ENCODE data around the gene LEPR. TPM values are rescaled to one million over a fixed set of nuclear protein-coding genes. Genes with fewer than 3 reads are reported as not detected.

LEPR gene
- total RNA-seq, 4 donors from 2014 or later: 10.0 to 27.3 (median 14.1) TPM

DNA sequence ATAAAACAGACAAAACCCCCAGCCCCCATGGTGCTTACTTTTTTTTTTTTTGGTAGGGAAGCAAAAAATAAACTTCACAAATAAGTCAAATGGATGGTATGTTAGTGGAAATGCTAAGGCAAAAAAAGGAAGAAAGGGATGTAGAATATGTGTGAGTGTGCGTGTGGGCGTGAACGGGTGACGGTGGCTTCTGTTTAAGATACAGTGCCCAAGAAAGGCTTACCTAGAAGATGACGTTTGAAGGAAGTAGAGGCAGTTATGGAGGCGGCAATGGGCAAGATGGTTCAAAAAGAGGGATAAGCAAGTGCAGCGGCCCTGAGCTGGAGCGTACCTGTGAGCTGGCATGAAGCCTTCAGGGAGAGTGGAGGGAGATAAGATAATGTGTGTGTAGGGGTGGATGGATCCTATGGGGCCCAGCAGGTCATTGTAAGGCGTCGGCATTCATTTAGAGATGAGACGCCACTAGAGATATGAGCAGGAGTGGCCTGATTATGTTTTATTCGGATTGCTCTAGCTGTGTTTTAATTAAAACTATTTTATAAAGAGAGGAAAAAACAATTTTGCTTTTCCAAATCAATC lies 19.9 kb downstream of the LEPR start:
- 85% methylated on average over 12 of the region's 12 CpGs for WGBS
- TF ChIP-seq POLR2A (IDR thresholded peaks at IDR 0.05; ENCODE audit: low read depth) (no peak), CTCF (IDR thresholded peaks at IDR 0.05) (no peak), EP300 (IDR thresholded peaks at IDR 0.05) (no peak), POLR2AphosphoS5 (IDR thresholded peaks at IDR 0.05) (no peak)

GRCh38 chr1:65440915-65441314 lies 20.4 kb downstream of the LEPR start:
- WGBS: 72% methylated on average over 1 of the region's 1 CpG
- H3K4me1 ChIP-seq: peaks cover 3 to 10% (median 6%) of the 10 kb centered on the region in 4 donors
- H3K27ac ChIP-seq (replicated peaks in 1 of 4): no peak overlapping the region
- no peaks in the 10 kb centered on the region for H3K36me3 ChIP-seq
- H3K9me3 ChIP-seq: no peaks in the 10 kb centered on the region
- TF ChIP-seq POLR2AphosphoS5 (IDR thresholded peaks at IDR 0.05): no peak
- TF ChIP-seq EP300 (IDR thresholded peaks at IDR 0.05): no peak
- no peak for TF ChIP-seq CTCF (IDR thresholded peaks at IDR 0.05)
- no peak for TF ChIP-seq POLR2A (IDR thresholded peaks at IDR 0.05; ENCODE audit: low read depth)
- no peaks in the 10 kb centered on the region for H3K27me3 ChIP-seq
- no peak overlapping the region for H3K4me3 ChIP-seq
- intact Hi-C loops (cut with DNase I): no loop called here
- no peak for DNase-seq (ENCODE audit: extremely low spot score)

More for the DNA sequence above, 19.9 kb downstream of the LEPR start:
- H3K27ac ChIP-seq (replicated peaks in 1 of 4): no peak overlapping the region
- DNase-seq (ENCODE audit: extremely low spot score): no peak
- intact Hi-C loops (cut with DNase I): no loop called here
- H3K36me3 ChIP-seq: no peaks in the 10 kb centered on the region
- H3K4me1 ChIP-seq: peaks cover 4 to 15% (median 10%) of the 10 kb centered on the region in 4 donors
- no peak overlapping the region for H3K4me3 ChIP-seq
- H3K27me3 ChIP-seq: no peaks in the 10 kb centered on the region
- no peaks in the 10 kb centered on the region for H3K9me3 ChIP-seq

- Histone ChIP-seq H3K27ac (replicated peaks in 1 of 4) (no peak overlapping the region), H3K4me1 (peaks cover 0 to 4% (median under 1%) of the 10 kb centered on the region in 4 donors), H3K27me3 (no peaks in the 10 kb centered on the region), H3K4me3 (no peak overlapping the region), H3K36me3 (no peaks in the 10 kb centered on the region), H3K9me3 (no peaks in the 10 kb centered on the region)
- TF ChIP-seq EP300 (IDR thresholded peaks at IDR 0.05) (no peak), POLR2A (IDR thresholded peaks at IDR 0.05; ENCODE audit: low read depth) (no peak), CTCF (IDR thresholded peaks at IDR 0.05) (no peak), POLR2AphosphoS5 (IDR thresholded peaks at IDR 0.05) (no peak)
- DNase-seq (ENCODE audit: extremely low spot score): no peak
- 53% methylated on average over 3 of the region's 3 CpGs for WGBS
- intact Hi-C loops (cut with DNase I): no loop called here
Observed at GRCh38 chr1:65441464-65441863, 21.0 kb downstream of the LEPR start.

DNA sequence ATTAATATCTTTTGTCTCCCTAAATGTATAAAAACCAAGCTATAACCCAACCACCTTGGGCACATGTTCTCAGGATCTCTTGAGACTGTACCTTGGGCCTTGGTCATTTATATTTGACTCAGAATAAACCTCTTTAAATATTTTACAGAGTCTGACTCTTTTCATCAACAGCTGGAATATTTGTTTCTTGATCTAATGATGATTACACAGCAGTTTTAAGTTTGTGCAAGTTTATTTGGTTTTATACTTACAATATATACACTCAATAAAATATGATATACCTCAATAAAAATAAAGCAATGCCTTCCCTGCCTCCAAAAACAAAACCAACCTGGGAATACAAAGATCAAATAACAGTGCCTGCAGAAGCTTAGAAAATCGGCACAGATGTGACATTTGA lies 22.0 kb downstream of the LEPR start:
- Histone ChIP-seq H3K9me3 (no peaks in the 10 kb centered on the region), H3K27me3 (no peaks in the 10 kb centered on the region), H3K36me3 (no peaks in the 10 kb centered on the region), H3K4me1 (no peaks in the 10 kb centered on the region), H3K4me3 (no peak overlapping the region), H3K27ac (replicated peaks in 1 of 4) (no peak overlapping the region)
- DNase-seq (ENCODE audit: extremely low spot score): no peak
- TF ChIP-seq POLR2AphosphoS5 (IDR thresholded peaks at IDR 0.05) (no peak), POLR2A (IDR thresholded peaks at IDR 0.05; ENCODE audit: low read depth) (no peak), EP300 (IDR thresholded peaks at IDR 0.05) (no peak), CTCF (IDR thresholded peaks at IDR 0.05) (no peak)
- intact Hi-C loops (cut with DNase I): no loop called here
- WGBS: 79% methylated on average over 1 of the region's 1 CpG

- H3K4me1 ChIP-seq: no peaks in the 10 kb centered on the region
- no peaks in the 10 kb centered on the region for H3K9me3 ChIP-seq
- no peak overlapping the region for H3K4me3 ChIP-seq
- WGBS: 89% methylated on average over 2 of the region's 2 CpGs
- no peaks in the 10 kb centered on the region for H3K27me3 ChIP-seq
- no peak overlapping the region for H3K27ac ChIP-seq (replicated peaks in 1 of 4)
- intact Hi-C loops (cut with DNase I): no loop called here
- H3K36me3 ChIP-seq: no peaks in the 10 kb centered on the region
- no peak for DNase-seq (ENCODE audit: extremely low spot score)
- TF ChIP-seq POLR2AphosphoS5 (IDR thresholded peaks at IDR 0.05) (no peak), POLR2A (IDR thresholded peaks at IDR 0.05; ENCODE audit: low read depth) (no peak), EP300 (IDR thresholded peaks at IDR 0.05) (no peak), CTCF (IDR thresholded peaks at IDR 0.05) (no peak)
Observed at GRCh38 chr1:65443647-65444046, 23.2 kb downstream of the LEPR start.

Data from esophagus muscularis mucosa (tissue), 4 donors.